ENCODE results near the gene S100A6.

The S100A6 gene

DNA sequence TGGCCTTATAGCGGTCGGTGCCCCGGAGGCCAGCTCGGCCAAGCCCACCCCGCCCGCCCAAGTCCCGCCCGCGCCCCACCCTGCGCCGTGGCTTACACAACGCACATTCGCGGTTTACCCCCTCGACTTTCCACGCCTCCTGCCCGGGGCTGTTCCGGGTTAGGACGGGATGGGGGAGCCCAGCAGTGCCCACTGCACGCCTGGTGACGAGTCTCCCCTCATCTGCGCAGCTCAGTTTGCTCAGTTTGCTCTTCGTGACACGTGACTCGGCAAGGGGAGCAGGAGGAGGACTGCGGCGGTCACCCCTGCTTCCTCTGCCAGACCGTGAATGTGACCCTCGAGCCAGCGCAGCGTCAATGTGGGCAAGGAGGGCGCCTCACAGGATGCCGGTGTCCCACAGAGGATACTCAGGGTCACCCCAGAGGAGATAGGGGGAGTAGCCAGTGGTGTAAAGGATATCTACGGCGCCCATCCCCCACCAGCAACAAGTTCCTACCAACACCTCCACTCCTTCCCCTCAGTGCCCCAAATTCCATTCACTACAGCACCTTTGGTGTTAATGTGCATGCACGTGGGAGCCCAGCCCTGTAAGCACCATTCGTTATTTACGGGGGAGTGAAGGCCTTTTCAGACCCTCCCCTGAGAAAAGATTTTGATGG lies 350 bp upstream of the S100A6 start:
- Histone ChIP-seq H3K4me3 (ENCODE audit: low read length) (peak overlapping the region; percentile 48), H3F3A (ENCODE audit: control insufficient read depth, insufficient read depth) (no peaks in the 10 kb centered on the region), H3K9me2 (replicated peaks; ENCODE audit: control insufficient read depth, low read length) (no peaks in the 10 kb centered on the region), H3K9me3 (ENCODE audit: control insufficient read depth, insufficient read depth, low read length) (no peaks in the 10 kb centered on the region), H3K79me2 (ENCODE audit: control insufficient read depth, low read length) (no peaks in the 10 kb centered on the region), H3K27ac (ENCODE audit: low read depth, low read length) (no peak overlapping the region), H3K27me3 (ENCODE audit: control insufficient read depth, low read length) (peaks cover 30% of the 10 kb centered on the region), H3K36me3 (ENCODE audit: control insufficient read depth, low read length) (no peaks in the 10 kb centered on the region), H4K20me1 (ENCODE audit: control insufficient read depth, insufficient read depth, low read depth, low read length) (no peaks in the 10 kb centered on the region), H3K4me1 (ENCODE audit: control insufficient read depth, low read length) (peaks cover 6% of the 10 kb centered on the region; the same call in 1 of the 2 replicates), H3K4me2 (ENCODE audit: low read length) (peak overlapping the region; percentile 62)
- TF ChIP-seq EZH2phosphoT487 (IDR thresholded peaks at IDR 0.05; ENCODE audit: borderline replicate concordance, low read length): no peak
- TF ChIP-seq, protein P1, sequence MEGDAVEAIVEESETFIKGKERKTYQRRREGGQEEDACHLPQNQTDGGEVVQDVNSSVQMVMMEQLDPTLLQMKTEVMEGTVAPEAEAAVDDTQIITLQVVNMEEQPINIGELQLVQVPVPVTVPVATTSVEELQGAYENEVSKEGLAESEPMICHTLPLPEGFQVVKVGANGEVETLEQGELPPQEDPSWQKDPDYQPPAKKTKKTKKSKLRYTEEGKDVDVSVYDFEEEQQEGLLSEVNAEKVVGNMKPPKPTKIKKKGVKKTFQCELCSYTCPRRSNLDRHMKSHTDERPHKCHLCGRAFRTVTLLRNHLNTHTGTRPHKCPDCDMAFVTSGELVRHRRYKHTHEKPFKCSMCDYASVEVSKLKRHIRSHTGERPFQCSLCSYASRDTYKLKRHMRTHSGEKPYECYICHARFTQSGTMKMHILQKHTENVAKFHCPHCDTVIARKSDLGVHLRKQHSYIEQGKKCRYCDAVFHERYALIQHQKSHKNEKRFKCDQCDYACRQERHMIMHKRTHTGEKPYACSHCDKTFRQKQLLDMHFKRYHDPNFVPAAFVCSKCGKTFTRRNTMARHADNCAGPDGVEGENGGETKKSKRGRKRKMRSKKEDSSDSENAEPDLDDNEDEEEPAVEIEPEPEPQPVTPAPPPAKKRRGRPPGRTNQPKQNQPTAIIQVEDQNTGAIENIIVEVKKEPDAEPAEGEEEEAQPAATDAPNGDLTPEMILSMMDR (IDR thresholded peaks at IDR 0.05; ENCODE audit: low read depth, low read length, poor library complexity, severe bottlenecking): no peak

DNA sequence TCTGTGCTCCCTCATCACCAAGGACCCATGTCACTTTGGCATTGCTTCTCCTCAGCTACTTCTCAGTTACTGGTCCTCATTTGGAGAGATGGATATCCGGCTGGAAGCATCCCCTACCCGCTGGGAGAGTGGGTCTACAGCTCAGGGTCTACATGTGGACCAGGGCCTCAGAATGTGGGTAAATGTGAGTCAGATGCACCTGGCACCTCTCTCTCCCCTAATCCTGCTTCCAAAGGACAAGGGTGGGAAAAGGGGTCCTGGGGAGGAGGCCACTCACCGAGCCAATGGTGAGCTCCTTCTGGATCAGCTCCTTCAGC lies 908 bp downstream of the S100A6 start:
- Histone ChIP-seq H3K79me2 (ENCODE audit: control insufficient read depth, low read length) (no peaks in the 10 kb centered on the region), H3F3A (ENCODE audit: control insufficient read depth, insufficient read depth) (no peaks in the 10 kb centered on the region), H3K4me1 (ENCODE audit: control insufficient read depth, low read length) (peaks cover 6% of the 10 kb centered on the region; the same call in 1 of the 2 replicates), H3K36me3 (ENCODE audit: control insufficient read depth, low read length) (no peaks in the 10 kb centered on the region), H3K4me2 (ENCODE audit: low read length) (no peak overlapping the region), H3K9me3 (ENCODE audit: control insufficient read depth, insufficient read depth, low read length) (no peaks in the 10 kb centered on the region), H4K20me1 (ENCODE audit: control insufficient read depth, insufficient read depth, low read depth, low read length) (no peaks in the 10 kb centered on the region), H3K27me3 (ENCODE audit: control insufficient read depth, low read length) (peaks cover 37% of the 10 kb centered on the region), H3K4me3 (ENCODE audit: low read length) (no peak overlapping the region), H3K27ac (ENCODE audit: low read depth, low read length) (no peak overlapping the region), H3K9me2 (replicated peaks; ENCODE audit: control insufficient read depth, low read length) (no peaks in the 10 kb centered on the region)
- TF ChIP-seq, protein P1 (IDR thresholded peaks at IDR 0.05; ENCODE audit: low read depth, low read length, poor library complexity, severe bottlenecking): no peak
- TF ChIP-seq EZH2phosphoT487 (IDR thresholded peaks at IDR 0.05; ENCODE audit: borderline replicate concordance, low read length): no peak

DNA sequence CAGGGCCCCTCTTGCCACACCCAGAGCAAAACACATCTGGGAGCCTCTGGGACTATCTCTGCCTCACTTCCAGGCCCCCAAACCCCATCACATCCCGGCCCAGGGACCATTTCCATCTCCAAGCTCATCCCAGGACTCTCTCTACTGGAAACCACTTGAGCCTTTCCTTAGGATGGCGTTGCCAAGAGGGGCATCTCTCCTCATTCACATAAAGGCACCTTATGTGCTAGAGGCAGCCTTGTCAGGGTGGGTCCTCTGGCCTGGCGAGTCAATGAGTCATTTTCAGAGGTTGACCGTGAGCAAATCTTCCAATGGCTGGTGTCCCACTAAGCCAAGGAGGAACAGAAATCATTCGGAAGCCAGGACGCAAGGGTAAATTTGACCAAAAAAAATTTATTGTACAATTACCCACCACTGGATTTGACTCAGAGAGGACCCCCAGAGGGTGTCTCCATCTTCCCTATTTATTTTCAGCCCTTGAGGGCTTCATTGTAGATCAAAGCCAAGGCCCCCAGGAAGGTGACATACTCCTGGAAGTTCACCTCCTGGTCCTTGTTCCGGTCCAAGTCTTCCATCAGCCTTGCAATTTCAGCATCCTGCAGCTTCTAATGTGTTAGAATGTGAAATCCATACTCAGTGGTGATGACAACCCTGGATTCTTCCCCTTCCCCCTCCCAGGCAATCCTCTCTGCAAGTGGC lies 1.4 kb downstream of the S100A6 start:
- Histone ChIP-seq H3K27ac (ENCODE audit: low read depth, low read length) (no peak overlapping the region), H3K4me1 (ENCODE audit: control insufficient read depth, low read length) (peaks cover 6% of the 10 kb centered on the region; the same call in 1 of the 2 replicates), H3K79me2 (ENCODE audit: control insufficient read depth, low read length) (no peaks in the 10 kb centered on the region), H3K27me3 (ENCODE audit: control insufficient read depth, low read length) (peaks cover 40% of the 10 kb centered on the region), H3K9me2 (replicated peaks; ENCODE audit: control insufficient read depth, low read length) (no peaks in the 10 kb centered on the region), H3K4me3 (ENCODE audit: low read length) (no peak overlapping the region), H3K9me3 (ENCODE audit: control insufficient read depth, insufficient read depth, low read length) (no peaks in the 10 kb centered on the region), H3K36me3 (ENCODE audit: control insufficient read depth, low read length) (no peaks in the 10 kb centered on the region), H3F3A (ENCODE audit: control insufficient read depth, insufficient read depth) (no peaks in the 10 kb centered on the region), H4K20me1 (ENCODE audit: control insufficient read depth, insufficient read depth, low read depth, low read length) (no peaks in the 10 kb centered on the region), H3K4me2 (ENCODE audit: low read length) (no peak overlapping the region)
- TF ChIP-seq, protein P1 (IDR thresholded peaks at IDR 0.05; ENCODE audit: low read depth, low read length, poor library complexity, severe bottlenecking): no peak

Data from DOHH2 (cell line).